Putamen (tissue), 1 donor: Measurements from ENCODE around the gene ASPHD2.
"Not testable (repeated sequence)": the region's sequence is repeated elsewhere in the genome, so short reads cannot be mapped to it uniquely, and the experiment has no call there.

Source experiments
- DNase-seq: peaks from one replicate; pipeline ENCODE4 v3.0.0-alpha.2; 2016; ENCODE audit warnings: low spot score

The ASPHD2 gene

DNA sequence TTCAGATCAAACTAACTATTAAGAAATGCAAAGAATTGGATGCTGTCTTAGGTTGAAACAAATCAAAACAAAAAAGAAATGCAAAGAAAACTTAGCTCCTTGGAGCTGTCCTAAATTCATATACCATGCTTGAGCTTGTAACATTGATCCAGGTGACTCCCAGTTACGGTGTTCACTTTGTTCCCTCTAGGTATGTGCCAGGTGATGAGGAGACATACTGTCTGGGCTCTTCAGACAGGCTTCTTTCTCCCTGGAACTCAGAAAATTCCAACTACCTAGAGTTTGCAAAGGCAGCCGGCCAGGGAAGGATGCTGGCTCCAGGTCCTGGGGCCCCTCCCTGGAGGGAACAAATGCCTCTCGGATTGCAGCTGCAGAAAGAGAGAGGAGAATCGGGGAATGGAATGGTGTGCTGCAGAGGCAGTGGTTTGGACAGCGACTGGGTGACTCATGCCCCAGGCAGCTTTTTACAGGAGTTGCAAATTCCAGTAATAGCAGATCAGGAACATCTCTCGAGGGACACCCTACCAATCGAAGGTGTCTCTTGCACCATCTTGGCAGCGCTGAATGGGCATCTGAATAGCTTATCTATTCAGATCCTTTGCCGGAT, 12.3 kb upstream of the ASPHD2 start:
- DNase-seq: no peak

GRCh38 chr22:26417406-26417805, 11.7 kb upstream of the ASPHD2 start:
- no peak for DNase-seq

DNA sequence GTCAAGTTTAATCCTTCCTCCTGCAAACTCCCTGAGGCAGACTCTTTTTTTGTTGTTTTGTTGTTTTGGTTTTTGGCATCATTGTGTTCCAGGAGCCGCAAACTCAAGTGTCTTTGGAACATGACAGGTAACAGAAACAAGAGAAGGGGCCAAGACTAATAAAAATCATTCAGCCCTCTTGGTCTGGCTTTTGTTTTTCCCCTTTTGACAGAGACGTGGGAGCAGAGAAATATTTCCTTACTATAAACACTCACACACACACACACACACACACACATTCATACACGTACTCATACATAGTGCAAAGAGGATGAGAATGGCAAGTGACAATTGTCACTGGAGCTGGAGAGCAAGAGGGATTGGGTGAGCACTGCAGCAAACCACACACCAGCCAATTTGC, 10.4 kb upstream of the ASPHD2 start:
- DNase-seq: no peak

- no peak for DNase-seq
Observed at GRCh38 chr22:26426924-26427323, 2.1 kb upstream of the ASPHD2 start.

DNA sequence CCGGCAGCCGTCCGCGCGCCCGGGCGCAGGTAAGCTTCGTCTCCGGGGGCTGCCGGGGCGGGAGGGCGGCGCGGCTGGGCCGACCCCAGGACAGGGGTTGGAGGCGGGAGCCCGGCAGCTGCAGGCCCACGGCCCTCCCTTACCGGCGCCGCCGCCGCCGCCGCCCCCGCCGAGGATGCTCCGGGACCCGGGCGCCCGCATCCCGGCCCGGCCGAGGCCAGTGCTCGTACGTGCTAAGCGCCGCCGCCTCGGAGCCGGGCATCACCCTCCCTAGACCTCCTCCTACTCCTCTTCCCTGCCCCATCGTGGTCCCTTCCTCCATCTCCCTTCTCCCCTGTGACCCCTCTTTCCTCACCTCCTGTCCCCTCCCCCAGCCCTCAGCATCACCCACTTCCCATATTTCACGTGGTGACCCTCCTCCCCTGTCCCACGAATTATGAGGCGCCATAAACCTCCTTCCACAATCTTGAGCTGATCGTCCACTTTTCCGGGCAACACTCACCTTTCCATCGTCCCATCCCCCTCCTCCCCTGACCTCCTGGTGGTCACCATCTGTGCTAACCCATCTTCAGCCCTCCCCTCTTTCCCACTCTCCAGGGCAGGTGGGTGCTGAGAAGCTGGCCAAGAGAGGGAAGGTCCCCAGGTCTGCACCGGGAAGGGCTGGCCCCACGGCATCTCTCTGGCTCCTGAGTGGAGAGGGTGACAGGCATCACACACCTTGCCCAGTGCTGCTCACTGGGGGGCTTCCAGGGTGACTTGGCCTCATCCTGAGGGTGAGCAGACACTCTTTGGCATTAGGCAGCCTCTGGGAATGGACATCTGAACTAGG, 612 bp downstream of the ASPHD2 start:
- no peak for DNase-seq

GRCh38 chr22:26430600-26430999, 1.5 kb downstream of the ASPHD2 start:
- DNase-seq: no peak

GRCh38 chr22:26431261-26431995, 2.4 kb downstream of the ASPHD2 start:
- DNase-seq: no peak

GRCh38 chr22:26432619-26433311, 3.7 kb downstream of the ASPHD2 start:
- DNase-seq: no peak

GRCh38 chr22:26433805-26434204, 4.7 kb downstream of the ASPHD2 start:
- DNase-seq: no peak

GRCh38 chr22:26435327-26436093, 6.5 kb downstream of the ASPHD2 start:
- DNase-seq: no peak

DNA sequence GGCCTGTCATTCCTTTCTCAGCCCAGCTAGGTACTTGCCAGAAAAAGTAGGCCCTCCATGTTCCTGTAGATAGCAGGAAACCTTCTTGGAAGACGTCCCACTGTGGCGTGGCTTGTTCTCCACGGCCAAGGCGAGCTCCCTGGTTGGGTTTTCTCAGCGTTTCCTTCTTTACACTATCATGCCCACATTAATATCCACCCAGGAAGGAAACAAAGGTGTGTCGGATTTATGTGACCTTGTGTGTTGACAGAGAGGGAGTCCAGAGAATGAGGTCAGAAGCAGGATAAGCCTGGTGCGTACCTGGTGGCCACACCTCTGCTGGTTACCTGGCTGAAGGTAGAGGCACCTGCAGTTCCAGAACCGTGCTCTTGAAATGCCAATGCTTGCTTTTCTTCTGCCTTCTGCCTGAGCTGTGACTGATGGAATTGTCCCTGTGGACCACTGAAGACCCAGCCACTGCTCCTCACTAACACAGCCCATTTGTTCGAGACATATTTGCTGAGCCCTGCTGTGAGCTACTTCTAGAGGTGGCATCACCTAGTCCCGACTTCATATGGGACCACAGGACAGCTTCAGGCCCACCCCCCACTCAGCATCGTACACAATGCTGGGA, 7.9 kb downstream of the ASPHD2 start:
- no peak for DNase-seq

- DNase-seq: no peak
Observed at GRCh38 chr22:26437694-26438392, 8.8 kb downstream of the ASPHD2 start.

DNA sequence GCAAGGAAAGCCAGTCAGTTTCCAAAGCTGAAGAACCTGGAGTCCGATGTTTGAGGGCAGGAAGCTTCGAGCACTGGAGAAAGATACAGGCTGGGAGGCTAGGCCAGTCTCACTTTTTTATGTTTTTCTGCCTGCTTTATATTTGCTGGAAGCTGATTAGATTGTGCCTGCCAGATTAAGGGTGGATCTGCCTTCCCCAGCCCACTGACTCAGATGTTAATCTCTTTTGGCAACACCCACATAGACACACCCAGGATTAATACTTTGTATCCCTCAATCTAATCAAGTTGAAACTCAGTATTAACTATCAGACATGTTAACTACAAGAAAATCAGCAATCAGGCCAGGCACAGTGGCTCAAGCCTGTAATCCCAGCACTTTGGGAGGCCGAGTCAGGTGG, 9.7 kb downstream of the ASPHD2 start:
- not testable (repeated sequence) for DNase-seq

DNA sequence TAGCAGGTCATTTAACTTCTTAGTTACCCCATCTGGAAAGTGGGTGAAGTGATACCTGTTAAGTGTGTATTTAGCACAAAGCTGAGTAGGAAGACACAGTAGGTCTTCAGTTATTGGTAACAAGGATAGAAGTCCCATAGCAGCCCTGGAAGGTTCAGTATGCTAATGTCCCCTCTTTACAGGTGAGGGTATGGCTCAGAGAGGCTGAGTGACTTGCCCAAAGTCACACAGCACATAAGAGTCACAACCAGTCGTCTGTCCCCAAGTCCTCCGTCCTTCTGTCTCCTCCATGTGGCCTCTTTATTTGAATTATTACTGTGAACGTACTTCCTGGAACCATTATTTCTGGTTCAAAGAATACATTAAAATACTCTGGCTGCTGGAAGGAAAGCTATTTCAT, 10.5 kb downstream of the ASPHD2 start:
- no peak for DNase-seq

- no peak for DNase-seq
Observed at GRCh38 chr22:26442086-26442756, 13.2 kb downstream of the ASPHD2 start.

DNA sequence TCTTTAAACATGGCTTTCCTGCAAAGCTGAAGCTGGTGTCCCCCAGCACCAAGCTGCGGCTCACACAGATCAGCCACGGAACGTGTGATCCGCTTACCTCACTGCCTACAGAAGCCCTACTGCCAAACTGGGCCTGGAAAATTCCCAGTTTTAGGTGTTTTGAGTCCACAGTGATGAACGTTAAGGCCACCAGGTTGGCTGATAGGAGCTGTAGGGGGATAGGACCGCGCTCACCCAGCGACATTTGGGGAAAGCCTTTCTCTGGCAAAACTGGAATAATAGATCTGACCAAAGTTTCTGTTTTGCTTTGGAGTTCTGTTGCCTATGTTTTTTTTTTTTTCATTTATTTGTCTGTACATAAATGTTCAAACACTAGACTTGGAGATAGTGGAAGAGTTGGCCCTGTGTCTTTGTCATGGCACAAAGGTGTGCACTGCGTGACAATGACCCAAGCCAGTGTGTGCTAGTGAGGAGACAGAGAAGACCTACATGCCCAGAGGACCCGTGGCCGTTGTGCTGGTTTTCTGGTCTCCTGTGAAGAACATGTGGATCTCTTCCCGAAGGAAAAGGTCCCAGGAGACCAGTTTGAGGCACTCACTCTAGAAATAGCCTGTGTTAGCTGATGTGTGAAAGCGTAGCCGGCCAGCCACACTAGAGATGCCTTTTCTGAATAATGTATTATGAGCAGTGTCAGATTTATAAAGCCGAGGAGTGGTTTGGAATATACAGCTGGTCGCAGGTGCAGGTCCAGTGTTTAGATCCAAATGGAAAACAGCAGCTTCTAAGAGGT, 15.0 kb downstream of the ASPHD2 start:
- DNase-seq: no peak

DNA sequence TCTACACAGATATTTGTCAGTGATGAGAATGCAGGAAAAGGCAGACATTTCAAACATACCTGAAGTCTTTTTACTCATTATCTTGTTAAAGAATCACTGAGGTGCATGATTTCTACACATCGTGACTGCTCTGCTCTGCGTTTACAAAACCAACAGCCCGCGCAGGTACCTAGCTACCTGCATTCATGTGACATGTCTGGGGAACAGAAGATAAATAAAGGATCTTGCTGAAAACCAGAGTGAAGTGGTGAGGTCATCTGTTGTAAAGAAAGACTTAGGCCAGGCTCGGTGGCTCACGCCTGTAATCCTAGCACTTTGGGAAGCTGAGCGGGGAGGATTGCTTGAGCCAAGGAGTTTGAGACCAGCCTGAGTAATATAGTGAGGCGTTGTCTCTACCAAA, 15.7 kb downstream of the ASPHD2 start:
- DNase-seq: no peak

GRCh38 chr22:26445577-26446275, 16.7 kb downstream of the ASPHD2 start:
- DNase-seq: no peak
